ENCODE results near the gene CASP10.
"Not testable (repeated sequence)": the region's sequence is repeated elsewhere in the genome, so short reads cannot be mapped to it uniquely, and the experiment has no call there.

The CASP10 gene

GRCh38 chr2:201158111-201158929 is 24.6 kb upstream of the CASP10 start:
- peak; percentile 74 for DNase-seq
- peak; percentile 95 for ATAC-seq (ENCODE audit: insufficient read depth, low read depth)
- 0 out of 2 replicates have a peak overlapping the region, but pooled peaks have one; percentile 8 for H3K9ac ChIP-seq (ENCODE audit: low read depth, low read length)
- no peak overlapping the region for H3K4me3 ChIP-seq (ENCODE audit: low read depth in 1 of 2, low read length in 2 of 2)
- no peaks in the 10 kb centered on the region for H4K20me1 ChIP-seq (ENCODE audit: insufficient read depth, low read length)
- H2AFZ ChIP-seq (ENCODE audit: low read depth, low read length), result peak overlapping the region; percentile 65
- H3K4me1 ChIP-seq (ENCODE audit: insufficient read depth, low read length), result peaks cover 13% of the 10 kb centered on the region
- peak overlapping the region; percentile 19; the same call in 1 of the 2 replicates for H3K4me2 ChIP-seq (ENCODE audit: insufficient read depth, low read length)
- H3K36me3 ChIP-seq (ENCODE audit: insufficient read depth, low read length), result peaks cover 37% of the 10 kb centered on the region
- H3K9me3 ChIP-seq (ENCODE audit: insufficient read depth, low read length, severe bottlenecking), result no peaks in the 10 kb centered on the region
- peak overlapping the region; percentile 49 for H3K27ac ChIP-seq (ENCODE audit: low read length)
- H3K27me3 ChIP-seq (ENCODE audit: insufficient read depth, low read length, poor library complexity), result no peaks in the 10 kb centered on the region
- no peaks in the 10 kb centered on the region for H3K79me2 ChIP-seq (ENCODE audit: insufficient read depth, low read length)
- TF ChIP-seq EZH2 (IDR thresholded peaks at IDR 0.05; ENCODE audit: borderline replicate concordance, low read depth, low read length, severe bottlenecking) (no peak), CTCF (IDR thresholded peaks at IDR 0.05; ENCODE audit: borderline replicate concordance, extremely low read depth, low read length, poor library complexity, severe bottlenecking) (peak; percentile 82)

DNA sequence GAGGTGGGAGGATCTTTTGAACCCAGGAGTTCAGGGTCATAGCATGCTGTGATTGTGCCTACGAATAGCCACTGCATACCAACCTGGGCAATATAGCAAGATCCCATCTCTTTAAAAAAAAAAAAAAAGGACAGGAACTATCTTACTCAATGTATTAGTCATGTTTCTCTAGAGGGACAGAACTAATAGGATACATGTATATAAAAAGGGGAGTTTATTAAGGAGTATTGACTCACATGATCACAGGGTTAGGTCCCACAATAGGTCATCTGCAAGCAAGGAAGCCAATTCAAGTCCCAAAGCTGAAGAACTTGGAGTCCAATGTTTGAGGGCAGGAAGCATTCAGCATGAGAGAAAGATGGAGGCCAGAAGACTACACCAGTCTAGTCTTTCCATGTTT is 18.8 kb upstream of the CASP10 start:
- Histone ChIP-seq H3K4me3 (ENCODE audit: low read depth in 1 of 2, low read length in 2 of 2) (no peak overlapping the region), H3K9ac (ENCODE audit: low read depth, low read length) (no peak overlapping the region), H3K79me2 (ENCODE audit: insufficient read depth, low read length) (no peaks in the 10 kb centered on the region), H3K27ac (ENCODE audit: low read length) (no peak overlapping the region), H3K4me2 (ENCODE audit: insufficient read depth, low read length) (no peak overlapping the region), H3K27me3 (ENCODE audit: insufficient read depth, low read length, poor library complexity) (no peaks in the 10 kb centered on the region), H3K36me3 (ENCODE audit: insufficient read depth, low read length) (peaks cover 44% of the 10 kb centered on the region), H4K20me1 (ENCODE audit: insufficient read depth, low read length) (no peaks in the 10 kb centered on the region), H3K9me3 (ENCODE audit: insufficient read depth, low read length, severe bottlenecking) (no peaks in the 10 kb centered on the region), H2AFZ (ENCODE audit: low read depth, low read length) (no peak overlapping the region), H3K4me1 (ENCODE audit: insufficient read depth, low read length) (no peaks in the 10 kb centered on the region)
- TF ChIP-seq EZH2 (IDR thresholded peaks at IDR 0.05; ENCODE audit: borderline replicate concordance, low read depth, low read length, severe bottlenecking) (no peak), CTCF (IDR thresholded peaks at IDR 0.05; ENCODE audit: borderline replicate concordance, extremely low read depth, low read length, poor library complexity, severe bottlenecking) (no peak)
- ATAC-seq (ENCODE audit: insufficient read depth, low read depth), result no peak
- no peak for DNase-seq

- no peak overlapping the region for H3K4me2 ChIP-seq (ENCODE audit: insufficient read depth, low read length)
- ATAC-seq (ENCODE audit: insufficient read depth, low read depth), result no peak
- H3K9me3 ChIP-seq (ENCODE audit: insufficient read depth, low read length, severe bottlenecking), result no peaks in the 10 kb centered on the region
- no peaks in the 10 kb centered on the region for H3K79me2 ChIP-seq (ENCODE audit: insufficient read depth, low read length)
- no peaks in the 10 kb centered on the region for H3K4me1 ChIP-seq (ENCODE audit: insufficient read depth, low read length)
- no peak for DNase-seq
- no peaks in the 10 kb centered on the region for H4K20me1 ChIP-seq (ENCODE audit: insufficient read depth, low read length)
- H3K27me3 ChIP-seq (ENCODE audit: insufficient read depth, low read length, poor library complexity), result no peaks in the 10 kb centered on the region
- H3K4me3 ChIP-seq (ENCODE audit: low read depth in 1 of 2, low read length in 2 of 2), result no peak overlapping the region
- H3K36me3 ChIP-seq (ENCODE audit: insufficient read depth, low read length), result peaks cover 23% of the 10 kb centered on the region
- TF ChIP-seq EZH2 (IDR thresholded peaks at IDR 0.05; ENCODE audit: borderline replicate concordance, low read depth, low read length, severe bottlenecking) (no peak), CTCF (IDR thresholded peaks at IDR 0.05; ENCODE audit: borderline replicate concordance, extremely low read depth, low read length, poor library complexity, severe bottlenecking) (no peak)
- H2AFZ ChIP-seq (ENCODE audit: low read depth, low read length), result no peak overlapping the region
- no peak overlapping the region for H3K27ac ChIP-seq (ENCODE audit: low read length)
- H3K9ac ChIP-seq (ENCODE audit: low read depth, low read length), result no peak overlapping the region
These were observed 15.4 kb upstream of the CASP10 start for GRCh38 chr2:201167546-201167945.

- ATAC-seq (ENCODE audit: insufficient read depth, low read depth); H3K4me1 ChIP-seq (ENCODE audit: insufficient read depth, low read length); H3K4me3 ChIP-seq (ENCODE audit: low read depth in 1 of 2, low read length in 2 of 2); H3K9me3 ChIP-seq (ENCODE audit: insufficient read depth, low read length, severe bottlenecking); H3K27me3 ChIP-seq (ENCODE audit: insufficient read depth, low read length, poor library complexity); H3K9ac ChIP-seq (ENCODE audit: low read depth, low read length); H2AFZ ChIP-seq (ENCODE audit: low read depth, low read length); DNase-seq; H3K79me2 ChIP-seq (ENCODE audit: insufficient read depth, low read length); H4K20me1 ChIP-seq (ENCODE audit: insufficient read depth, low read length); H3K27ac ChIP-seq (ENCODE audit: low read length); H3K4me2 ChIP-seq (ENCODE audit: insufficient read depth, low read length): not testable (repeated sequence)
- peaks cover 15% of the 10 kb centered on the region for H3K36me3 ChIP-seq (ENCODE audit: insufficient read depth, low read length)
These were observed 14.4 kb upstream of the CASP10 start for GRCh38 chr2:201168496-201168895.
